H1 (cell line): ENCODE measurements around the gene IPO11. TPM values are rescaled to one million over a fixed set of nuclear protein-coding genes. Genes with fewer than 3 reads are reported as not detected.

Experiments
- HDAC6 ChIP-seq: IDR thresholded peaks from one replicate; pipeline ENCODE4 v1.7.1; 2012; ENCODE audit warnings: low read depth, mild to moderate bottlenecking, inconsistent platforms, low read length, moderate library complexity
- KDM4A ChIP-seq: IDR thresholded peaks from one replicate; pipeline ENCODE4 v1.7.1; 2012; ENCODE audit warnings: low read depth, mild to moderate bottlenecking, moderate library complexity, low read length, inconsistent platforms; ENCODE audit not compliant: severe bottlenecking
- POLR2AphosphoS5 ChIP-seq: IDR thresholded peaks from 2 replicates; pipeline ENCODE4 v1.6.1; 2011; ENCODE audit warnings: low read depth, low read length
- SP1 ChIP-seq: IDR thresholded peaks from 2 replicates; pipeline ENCODE4 v1.6.1; 2011; ENCODE audit warnings: low read depth, low read length
- SUZ12 ChIP-seq: fragments of 200-600 bp; sonication (generic); IDR thresholded peaks from 2 replicates; pipeline ENCODE4 v1.6.1; 2012; ENCODE audit warnings: mild to moderate bottlenecking, inconsistent platforms, low read length, moderate library complexity, mixed read lengths
- polyA plus RNA-seq, 7 experiments: library from polyadenylated mRNA; depleted of rRNA in 3 of 7; stranded (reverse) in 5 of 7; unstranded in 2 of 7; fragments of >200 nt in 5 of 7; fragments of 200-250 nt in 2 of 7; gene quantifications; 1 replicate in 5 of 7; 2 replicates in 1 of 7; 4 replicates in 1 of 7; pipeline versions ENCODE4 v1.2.1 to v1.2.3, GENCODE V29; 2011 to 2013; ENCODE audit warnings: missing spikeins in 2 of 7, mixed read lengths in 2 of 7
- total RNA-seq: library from RNA; stranded (reverse); fragmentation: NEBNext Ultra II Directional; extraction: Animal tissue kit (Norgen Biotek cat#: 25700); gene quantifications from 2 replicates; pipeline ENCODE4 v1.2.1, GENCODE V29; 2021
- TF ChIP-seq, protein P1 (sequence below): IDR thresholded peaks from 2 replicates; pipeline ENCODE4 v1.6.1; 2012; ENCODE audit warnings: inconsistent platforms
- TF ChIP-seq, protein P2 (sequence below): fragments of 300-600 bp; sonication (generic); IDR thresholded peaks from 2 replicates; pipeline ENCODE4 v1.7.1; 2012; ENCODE audit warnings: low read length, moderate library complexity, mild to moderate bottlenecking, inconsistent platforms; ENCODE audit not compliant: insufficient replicate concordance

IPO11 gene
- total and polyA plus RNA-seq, 2 of the 8 experiments (the other 6 are each of a cell fraction or from before 2014, with no cell fraction given): 23.6 to 64.4 TPM

DNA sequence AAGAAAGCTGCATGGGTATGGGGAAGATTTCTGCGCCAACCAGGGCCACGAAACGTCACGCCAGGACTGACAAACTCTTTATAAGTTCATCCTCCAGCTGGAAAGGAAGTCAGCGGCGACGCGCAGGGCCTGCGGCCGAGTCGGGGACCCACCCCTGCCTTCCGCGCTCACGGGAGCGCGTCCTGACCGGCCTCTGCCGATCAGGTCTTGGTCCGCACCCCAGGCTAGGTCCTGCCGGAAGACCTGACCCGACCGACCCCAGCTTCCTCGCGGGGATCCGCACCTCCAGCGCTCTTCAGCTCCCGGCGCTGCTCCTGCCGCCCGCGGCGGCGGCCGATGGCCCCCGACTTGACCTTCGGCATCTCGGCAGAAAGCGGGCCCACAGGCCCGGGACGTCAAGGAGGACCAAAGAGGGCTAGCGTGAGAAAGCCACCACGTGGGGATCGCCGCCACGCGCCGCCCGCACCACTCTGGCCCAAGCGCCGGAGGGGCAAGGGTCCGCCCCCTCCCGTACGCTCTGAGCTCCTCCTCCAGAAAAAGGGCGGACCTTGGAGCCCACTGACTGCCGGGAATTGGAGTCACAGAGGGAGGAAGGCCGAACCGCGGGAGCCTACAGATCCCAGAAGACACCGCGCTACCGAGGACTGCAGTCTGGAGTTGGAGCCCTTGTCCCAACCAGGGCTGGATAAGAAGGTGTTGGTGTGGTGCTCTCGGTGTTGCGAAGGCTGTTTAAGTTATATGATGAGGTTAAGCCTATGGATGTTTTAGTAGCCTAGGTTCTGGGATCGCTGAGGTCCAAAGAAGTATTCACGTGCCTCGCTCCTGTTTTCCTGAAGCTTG is 8.9 kb upstream of the IPO11 start, which contains the start of gene DIMT1 (continued):
- TF ChIP-seq KDM4A (peak; percentile 95), SP1 (peak; percentile 52; the same call in 1 of the 2 replicates), POLR2AphosphoS5 (peak; percentile 99), HDAC6 (no peak), SUZ12 (no peak)
- TF ChIP-seq, protein P1, sequence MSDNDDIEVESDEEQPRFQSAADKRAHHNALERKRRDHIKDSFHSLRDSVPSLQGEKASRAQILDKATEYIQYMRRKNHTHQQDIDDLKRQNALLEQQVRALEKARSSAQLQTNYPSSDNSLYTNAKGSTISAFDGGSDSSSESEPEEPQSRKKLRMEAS: peak; percentile 92
- TF ChIP-seq, protein P2, sequence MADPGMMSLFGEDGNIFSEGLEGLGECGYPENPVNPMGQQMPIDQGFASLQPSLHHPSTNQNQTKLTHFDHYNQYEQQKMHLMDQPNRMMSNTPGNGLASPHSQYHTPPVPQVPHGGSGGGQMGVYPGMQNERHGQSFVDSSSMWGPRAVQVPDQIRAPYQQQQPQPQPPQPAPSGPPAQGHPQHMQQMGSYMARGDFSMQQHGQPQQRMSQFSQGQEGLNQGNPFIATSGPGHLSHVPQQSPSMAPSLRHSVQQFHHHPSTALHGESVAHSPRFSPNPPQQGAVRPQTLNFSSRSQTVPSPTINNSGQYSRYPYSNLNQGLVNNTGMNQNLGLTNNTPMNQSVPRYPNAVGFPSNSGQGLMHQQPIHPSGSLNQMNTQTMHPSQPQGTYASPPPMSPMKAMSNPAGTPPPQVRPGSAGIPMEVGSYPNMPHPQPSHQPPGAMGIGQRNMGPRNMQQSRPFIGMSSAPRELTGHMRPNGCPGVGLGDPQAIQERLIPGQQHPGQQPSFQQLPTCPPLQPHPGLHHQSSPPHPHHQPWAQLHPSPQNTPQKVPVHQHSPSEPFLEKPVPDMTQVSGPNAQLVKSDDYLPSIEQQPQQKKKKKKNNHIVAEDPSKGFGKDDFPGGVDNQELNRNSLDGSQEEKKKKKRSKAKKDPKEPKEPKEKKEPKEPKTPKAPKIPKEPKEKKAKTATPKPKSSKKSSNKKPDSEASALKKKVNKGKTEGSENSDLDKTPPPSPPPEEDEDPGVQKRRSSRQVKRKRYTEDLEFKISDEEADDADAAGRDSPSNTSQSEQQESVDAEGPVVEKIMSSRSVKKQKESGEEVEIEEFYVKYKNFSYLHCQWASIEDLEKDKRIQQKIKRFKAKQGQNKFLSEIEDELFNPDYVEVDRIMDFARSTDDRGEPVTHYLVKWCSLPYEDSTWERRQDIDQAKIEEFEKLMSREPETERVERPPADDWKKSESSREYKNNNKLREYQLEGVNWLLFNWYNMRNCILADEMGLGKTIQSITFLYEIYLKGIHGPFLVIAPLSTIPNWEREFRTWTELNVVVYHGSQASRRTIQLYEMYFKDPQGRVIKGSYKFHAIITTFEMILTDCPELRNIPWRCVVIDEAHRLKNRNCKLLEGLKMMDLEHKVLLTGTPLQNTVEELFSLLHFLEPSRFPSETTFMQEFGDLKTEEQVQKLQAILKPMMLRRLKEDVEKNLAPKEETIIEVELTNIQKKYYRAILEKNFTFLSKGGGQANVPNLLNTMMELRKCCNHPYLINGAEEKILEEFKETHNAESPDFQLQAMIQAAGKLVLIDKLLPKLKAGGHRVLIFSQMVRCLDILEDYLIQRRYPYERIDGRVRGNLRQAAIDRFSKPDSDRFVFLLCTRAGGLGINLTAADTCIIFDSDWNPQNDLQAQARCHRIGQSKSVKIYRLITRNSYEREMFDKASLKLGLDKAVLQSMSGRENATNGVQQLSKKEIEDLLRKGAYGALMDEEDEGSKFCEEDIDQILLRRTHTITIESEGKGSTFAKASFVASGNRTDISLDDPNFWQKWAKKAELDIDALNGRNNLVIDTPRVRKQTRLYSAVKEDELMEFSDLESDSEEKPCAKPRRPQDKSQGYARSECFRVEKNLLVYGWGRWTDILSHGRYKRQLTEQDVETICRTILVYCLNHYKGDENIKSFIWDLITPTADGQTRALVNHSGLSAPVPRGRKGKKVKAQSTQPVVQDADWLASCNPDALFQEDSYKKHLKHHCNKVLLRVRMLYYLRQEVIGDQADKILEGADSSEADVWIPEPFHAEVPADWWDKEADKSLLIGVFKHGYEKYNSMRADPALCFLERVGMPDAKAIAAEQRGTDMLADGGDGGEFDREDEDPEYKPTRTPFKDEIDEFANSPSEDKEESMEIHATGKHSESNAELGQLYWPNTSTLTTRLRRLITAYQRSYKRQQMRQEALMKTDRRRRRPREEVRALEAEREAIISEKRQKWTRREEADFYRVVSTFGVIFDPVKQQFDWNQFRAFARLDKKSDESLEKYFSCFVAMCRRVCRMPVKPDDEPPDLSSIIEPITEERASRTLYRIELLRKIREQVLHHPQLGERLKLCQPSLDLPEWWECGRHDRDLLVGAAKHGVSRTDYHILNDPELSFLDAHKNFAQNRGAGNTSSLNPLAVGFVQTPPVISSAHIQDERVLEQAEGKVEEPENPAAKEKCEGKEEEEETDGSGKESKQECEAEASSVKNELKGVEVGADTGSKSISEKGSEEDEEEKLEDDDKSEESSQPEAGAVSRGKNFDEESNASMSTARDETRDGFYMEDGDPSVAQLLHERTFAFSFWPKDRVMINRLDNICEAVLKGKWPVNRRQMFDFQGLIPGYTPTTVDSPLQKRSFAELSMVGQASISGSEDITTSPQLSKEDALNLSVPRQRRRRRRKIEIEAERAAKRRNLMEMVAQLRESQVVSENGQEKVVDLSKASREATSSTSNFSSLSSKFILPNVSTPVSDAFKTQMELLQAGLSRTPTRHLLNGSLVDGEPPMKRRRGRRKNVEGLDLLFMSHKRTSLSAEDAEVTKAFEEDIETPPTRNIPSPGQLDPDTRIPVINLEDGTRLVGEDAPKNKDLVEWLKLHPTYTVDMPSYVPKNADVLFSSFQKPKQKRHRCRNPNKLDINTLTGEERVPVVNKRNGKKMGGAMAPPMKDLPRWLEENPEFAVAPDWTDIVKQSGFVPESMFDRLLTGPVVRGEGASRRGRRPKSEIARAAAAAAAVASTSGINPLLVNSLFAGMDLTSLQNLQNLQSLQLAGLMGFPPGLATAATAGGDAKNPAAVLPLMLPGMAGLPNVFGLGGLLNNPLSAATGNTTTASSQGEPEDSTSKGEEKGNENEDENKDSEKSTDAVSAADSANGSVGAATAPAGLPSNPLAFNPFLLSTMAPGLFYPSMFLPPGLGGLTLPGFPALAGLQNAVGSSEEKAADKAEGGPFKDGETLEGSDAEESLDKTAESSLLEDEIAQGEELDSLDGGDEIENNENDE: no peak
